ENCODE measurements around the gene USP36. TPM values are rescaled to one million over a fixed set of nuclear protein-coding genes. Genes with fewer than 3 reads are reported as not detected.

The USP36 gene
- total and polyA plus RNA-seq, 9 of the 15 experiments (the other 6 are each of a cell fraction or from before 2014, with no cell fraction given): 6.4 to 72.8 (median 22.5) TPM

DNA sequence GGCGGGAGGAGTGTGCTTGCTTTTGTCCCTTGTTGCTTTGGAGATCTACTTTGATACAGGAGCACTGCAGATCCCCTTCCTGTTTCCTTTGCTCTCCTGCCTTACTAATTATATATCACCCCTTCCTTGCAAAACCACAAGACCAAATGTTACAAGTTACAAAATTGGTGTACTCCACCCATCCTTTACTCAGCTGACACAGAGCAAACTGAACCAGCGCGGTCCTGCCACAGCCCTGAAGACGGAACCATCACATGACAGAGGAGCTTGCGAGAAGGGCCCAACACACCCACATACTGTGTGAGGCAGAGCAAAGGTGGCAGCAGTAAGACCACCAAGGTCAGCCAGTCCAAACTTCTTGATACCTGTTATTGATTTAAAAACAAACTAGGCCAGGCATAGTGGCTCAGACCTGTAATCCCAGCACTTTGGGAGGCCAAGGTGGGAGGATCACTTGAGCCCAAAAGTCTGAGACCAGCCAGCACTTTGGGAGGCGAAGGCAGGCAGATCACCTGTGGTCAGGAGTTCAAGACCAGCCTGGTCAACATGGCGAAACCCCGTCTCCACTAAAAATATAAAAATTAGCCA, 91.8 kb downstream of the USP36 start (continued):
- TF ChIP-seq MYBL2 (IDR thresholded peaks at IDR 0.05; ENCODE audit: low read depth): no peak
- TF ChIP-seq MYBL2 (CRISPR knock-in tag; IDR thresholded peaks at IDR 0.05; ENCODE audit: borderline replicate concordance): no peak
- no peak for TF ChIP-seq EP400 (IDR thresholded peaks at IDR 0.05)
- TF ChIP-seq, protein P1, sequence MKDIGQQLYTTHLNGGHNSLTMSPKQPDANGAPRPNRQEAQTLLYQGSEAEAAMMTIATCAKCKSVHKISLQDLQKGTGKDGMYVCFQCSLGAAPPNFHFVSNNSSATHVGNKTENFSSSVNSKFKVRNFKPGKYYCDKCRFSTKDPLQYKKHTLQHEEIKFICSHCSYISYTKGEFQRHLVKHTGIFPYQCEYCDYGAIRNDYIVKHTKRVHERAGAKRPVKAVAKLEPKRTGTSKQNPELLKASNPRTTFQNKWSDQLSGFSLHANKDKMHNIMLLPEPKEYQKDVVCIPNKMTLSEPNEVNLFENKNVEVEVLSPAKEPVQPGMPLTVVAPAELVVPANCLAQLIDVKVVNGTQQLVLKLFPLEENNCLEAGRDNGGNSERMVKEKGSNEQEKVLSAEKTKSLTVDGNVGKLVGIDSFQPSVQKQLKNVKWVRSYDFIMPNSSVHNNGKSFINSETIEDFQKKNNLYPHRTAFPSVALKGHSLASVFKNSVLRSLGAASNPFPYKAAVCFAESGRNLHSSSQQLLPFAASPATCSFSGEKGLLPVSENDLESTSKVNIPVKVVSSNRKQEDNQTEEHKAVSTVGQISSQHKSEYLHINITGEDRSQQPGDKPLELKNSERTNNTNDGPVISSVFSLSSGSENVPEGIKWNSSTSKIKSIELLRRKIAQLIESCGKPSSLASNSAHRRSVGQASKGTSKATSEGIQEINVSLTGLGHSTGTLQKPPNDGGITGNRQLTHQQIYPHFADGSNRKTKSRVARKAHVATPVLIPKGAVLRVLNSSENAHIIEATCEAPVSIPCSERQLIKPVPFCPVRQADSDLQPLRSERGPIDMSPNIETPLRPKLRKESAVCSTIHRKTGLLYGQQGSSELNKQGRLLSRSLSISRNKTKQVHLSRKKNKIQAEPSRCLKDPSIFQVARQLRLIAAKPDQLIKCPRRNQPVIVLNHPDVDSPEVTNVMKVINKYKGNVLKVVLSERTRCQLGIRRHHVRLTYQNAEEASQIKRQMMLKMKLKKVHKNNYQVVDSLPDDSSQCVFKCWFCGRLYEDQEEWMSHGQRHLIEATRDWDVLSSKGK (CRISPR knock-in tag; IDR thresholded peaks at IDR 0.05): no peak
- TF ChIP-seq ATF7 (IDR thresholded peaks at IDR 0.05): 0 out of 2 replicates have a peak, but pooled peaks have one; percentile 38
- TF ChIP-seq TRIM24 (IDR thresholded peaks at IDR 0.05): no peak
- peak; percentile 58; the same call in 1 of the 2 replicates for TF ChIP-seq ZNF41 (CRISPR knock-in tag; conservative IDR thresholded peaks at IDR 0.05)
- peak; percentile 42; the same call in 1 of the 2 replicates for TF ChIP-seq GATA2 (CRISPR knock-in tag; IDR thresholded peaks at IDR 0.05)
- TF ChIP-seq ZKSCAN8 (CRISPR knock-in tag; IDR thresholded peaks at IDR 0.05): no peak
- TF ChIP-seq, protein P2, sequence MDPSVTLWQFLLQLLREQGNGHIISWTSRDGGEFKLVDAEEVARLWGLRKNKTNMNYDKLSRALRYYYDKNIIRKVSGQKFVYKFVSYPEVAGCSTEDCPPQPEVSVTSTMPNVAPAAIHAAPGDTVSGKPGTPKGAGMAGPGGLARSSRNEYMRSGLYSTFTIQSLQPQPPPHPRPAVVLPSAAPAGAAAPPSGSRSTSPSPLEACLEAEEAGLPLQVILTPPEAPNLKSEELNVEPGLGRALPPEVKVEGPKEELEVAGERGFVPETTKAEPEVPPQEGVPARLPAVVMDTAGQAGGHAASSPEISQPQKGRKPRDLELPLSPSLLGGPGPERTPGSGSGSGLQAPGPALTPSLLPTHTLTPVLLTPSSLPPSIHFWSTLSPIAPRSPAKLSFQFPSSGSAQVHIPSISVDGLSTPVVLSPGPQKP (CRISPR knock-in tag; IDR thresholded peaks at IDR 0.05): no peak
- TF ChIP-seq SP2 (IDR thresholded peaks at IDR 0.05; ENCODE audit: extremely low read depth, low read depth, low read length, poor library complexity, severe bottlenecking): no peak
- peak; percentile 33; the same call in 1 of the 2 replicates for TF ChIP-seq JUND (IDR thresholded peaks at IDR 0.05; ENCODE audit: borderline replicate concordance, low read depth, low read length)
- TF ChIP-seq JUND (tag; IDR thresholded peaks at IDR 0.05; ENCODE audit: borderline replicate concordance, low read depth, low read length): no peak; the same call in 2 of the 3 replicates
- no peak for TF ChIP-seq TAF15 (IDR thresholded peaks at IDR 0.05; ENCODE audit: low read depth, low read length)
- TF ChIP-seq ZBTB17 (CRISPR knock-in tag; IDR thresholded peaks at IDR 0.05): no peak
- TF ChIP-seq CXXC5 (CRISPR knock-in tag; IDR thresholded peaks at IDR 0.05): 0 out of 2 replicates have a peak, but pooled peaks have one; percentile 17
- peak; percentile 38 for TF ChIP-seq ARID1B (IDR thresholded peaks at IDR 0.05)
- peak; percentile 34; the same call in 1 of the 2 replicates for TF ChIP-seq CEBPB (tag; IDR thresholded peaks at IDR 0.05)
- no peak for TF ChIP-seq ZNF140 (CRISPR knock-in tag; IDR thresholded peaks at IDR 0.05)
- TF ChIP-seq, protein P3, sequence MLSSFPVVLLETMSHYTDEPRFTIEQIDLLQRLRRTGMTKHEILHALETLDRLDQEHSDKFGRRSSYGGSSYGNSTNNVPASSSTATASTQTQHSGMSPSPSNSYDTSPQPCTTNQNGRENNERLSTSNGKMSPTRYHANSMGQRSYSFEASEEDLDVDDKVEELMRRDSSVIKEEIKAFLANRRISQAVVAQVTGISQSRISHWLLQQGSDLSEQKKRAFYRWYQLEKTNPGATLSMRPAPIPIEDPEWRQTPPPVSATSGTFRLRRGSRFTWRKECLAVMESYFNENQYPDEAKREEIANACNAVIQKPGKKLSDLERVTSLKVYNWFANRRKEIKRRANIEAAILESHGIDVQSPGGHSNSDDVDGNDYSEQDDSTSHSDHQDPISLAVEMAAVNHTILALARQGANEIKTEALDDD (IDR thresholded peaks at IDR 0.05): peak; percentile 80
- TF ChIP-seq, protein P4, sequence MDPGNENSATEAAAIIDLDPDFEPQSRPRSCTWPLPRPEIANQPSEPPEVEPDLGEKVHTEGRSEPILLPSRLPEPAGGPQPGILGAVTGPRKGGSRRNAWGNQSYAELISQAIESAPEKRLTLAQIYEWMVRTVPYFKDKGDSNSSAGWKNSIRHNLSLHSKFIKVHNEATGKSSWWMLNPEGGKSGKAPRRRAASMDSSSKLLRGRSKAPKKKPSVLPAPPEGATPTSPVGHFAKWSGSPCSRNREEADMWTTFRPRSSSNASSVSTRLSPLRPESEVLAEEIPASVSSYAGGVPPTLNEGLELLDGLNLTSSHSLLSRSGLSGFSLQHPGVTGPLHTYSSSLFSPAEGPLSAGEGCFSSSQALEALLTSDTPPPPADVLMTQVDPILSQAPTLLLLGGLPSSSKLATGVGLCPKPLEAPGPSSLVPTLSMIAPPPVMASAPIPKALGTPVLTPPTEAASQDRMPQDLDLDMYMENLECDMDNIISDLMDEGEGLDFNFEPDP (CRISPR knock-in tag; IDR thresholded peaks at IDR 0.05): no peak
- TF ChIP-seq SPI1 (IDR thresholded peaks at IDR 0.05; ENCODE audit: borderline replicate concordance, low read depth, low read length): peak; percentile 59; the same call in 1 of the 2 replicates
- no peak for TF ChIP-seq ZNF707 (CRISPR knock-in tag; conservative IDR thresholded peaks at IDR 0.05)

Measured in K562 (cell line).